ENCODE results near the gene KRTAP10-1. TPM values are rescaled to one million over a fixed set of nuclear protein-coding genes. Genes with fewer than 3 reads are reported as not detected.

KRTAP10-1 gene
- total RNA-seq, 1 donor from 2014 or later = not detected

DNA sequence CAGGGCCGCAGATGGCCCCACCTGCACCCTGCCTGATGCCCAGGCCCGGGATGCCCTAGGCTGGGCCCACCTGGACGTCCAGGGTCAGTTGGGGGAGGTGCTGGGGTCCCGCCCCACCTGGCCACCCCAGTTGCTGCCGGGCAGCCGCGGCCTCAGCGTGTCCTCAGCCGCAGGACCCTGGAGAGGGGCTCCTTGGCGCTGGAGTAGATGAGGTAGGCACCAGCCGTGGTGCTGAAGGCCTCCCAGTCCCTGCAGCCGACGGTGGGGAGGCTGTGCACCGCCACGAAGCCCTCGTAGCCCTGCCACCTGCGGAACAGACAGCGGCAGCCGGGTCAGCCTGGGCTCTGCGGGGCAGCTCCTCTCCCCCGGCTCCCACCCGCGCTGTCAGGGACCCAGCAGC is 40.4 kb downstream of the KRTAP10-1 start:
- H3K36me3 Mint-ChIP-seq (ENCODE audit: low read depth, unreplicated experiment) = no peaks in the 10 kb centered on the region
- no peaks in the 10 kb centered on the region for H3K4me1 Mint-ChIP-seq (ENCODE audit: unreplicated experiment)
- TF ChIP-seq, protein P1, sequence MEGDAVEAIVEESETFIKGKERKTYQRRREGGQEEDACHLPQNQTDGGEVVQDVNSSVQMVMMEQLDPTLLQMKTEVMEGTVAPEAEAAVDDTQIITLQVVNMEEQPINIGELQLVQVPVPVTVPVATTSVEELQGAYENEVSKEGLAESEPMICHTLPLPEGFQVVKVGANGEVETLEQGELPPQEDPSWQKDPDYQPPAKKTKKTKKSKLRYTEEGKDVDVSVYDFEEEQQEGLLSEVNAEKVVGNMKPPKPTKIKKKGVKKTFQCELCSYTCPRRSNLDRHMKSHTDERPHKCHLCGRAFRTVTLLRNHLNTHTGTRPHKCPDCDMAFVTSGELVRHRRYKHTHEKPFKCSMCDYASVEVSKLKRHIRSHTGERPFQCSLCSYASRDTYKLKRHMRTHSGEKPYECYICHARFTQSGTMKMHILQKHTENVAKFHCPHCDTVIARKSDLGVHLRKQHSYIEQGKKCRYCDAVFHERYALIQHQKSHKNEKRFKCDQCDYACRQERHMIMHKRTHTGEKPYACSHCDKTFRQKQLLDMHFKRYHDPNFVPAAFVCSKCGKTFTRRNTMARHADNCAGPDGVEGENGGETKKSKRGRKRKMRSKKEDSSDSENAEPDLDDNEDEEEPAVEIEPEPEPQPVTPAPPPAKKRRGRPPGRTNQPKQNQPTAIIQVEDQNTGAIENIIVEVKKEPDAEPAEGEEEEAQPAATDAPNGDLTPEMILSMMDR (IDR thresholded peaks at IDR 0.05; ENCODE audit: unreplicated experiment) = no peak
- H3K27ac Mint-ChIP-seq (ENCODE audit: unreplicated experiment) = no peak overlapping the region
- DNase-seq (ENCODE audit: low spot score) = no peak
- no peaks in the 10 kb centered on the region for H3K9me3 Mint-ChIP-seq (ENCODE audit: unreplicated experiment)
- no peaks in the 10 kb centered on the region for H3K27me3 Mint-ChIP-seq (ENCODE audit: unreplicated experiment)
- H3K4me3 Mint-ChIP-seq (ENCODE audit: unreplicated experiment) = no peak overlapping the region

DNA sequence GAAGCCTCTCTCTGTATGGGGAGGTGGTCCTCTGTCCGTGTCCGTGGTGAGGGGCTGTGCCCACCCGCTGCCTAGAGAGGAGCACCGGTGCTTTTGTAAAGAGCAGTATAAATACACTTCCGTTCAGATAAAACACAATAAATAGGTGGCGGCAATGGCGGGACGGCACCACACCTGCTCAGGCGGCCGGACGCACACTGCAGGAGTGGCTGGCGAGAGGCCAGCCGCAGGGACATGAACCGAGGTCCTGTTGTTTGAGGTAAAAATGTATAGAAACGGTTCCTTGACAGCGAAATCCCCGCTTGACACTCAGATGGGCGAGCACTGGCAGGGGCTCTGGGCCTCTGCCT is 40.8 kb downstream of the KRTAP10-1 start:
- H3K4me1 Mint-ChIP-seq (ENCODE audit: unreplicated experiment) = no peaks in the 10 kb centered on the region
- no peaks in the 10 kb centered on the region for H3K36me3 Mint-ChIP-seq (ENCODE audit: low read depth, unreplicated experiment)
- no peaks in the 10 kb centered on the region for H3K27me3 Mint-ChIP-seq (ENCODE audit: unreplicated experiment)
- no peak overlapping the region for H3K27ac Mint-ChIP-seq (ENCODE audit: unreplicated experiment)
- DNase-seq (ENCODE audit: low spot score) = no peak
- no peaks in the 10 kb centered on the region for H3K9me3 Mint-ChIP-seq (ENCODE audit: unreplicated experiment)
- TF ChIP-seq, protein P1 (IDR thresholded peaks at IDR 0.05; ENCODE audit: unreplicated experiment) = no peak
- H3K4me3 Mint-ChIP-seq (ENCODE audit: unreplicated experiment) = no peak overlapping the region

DNA sequence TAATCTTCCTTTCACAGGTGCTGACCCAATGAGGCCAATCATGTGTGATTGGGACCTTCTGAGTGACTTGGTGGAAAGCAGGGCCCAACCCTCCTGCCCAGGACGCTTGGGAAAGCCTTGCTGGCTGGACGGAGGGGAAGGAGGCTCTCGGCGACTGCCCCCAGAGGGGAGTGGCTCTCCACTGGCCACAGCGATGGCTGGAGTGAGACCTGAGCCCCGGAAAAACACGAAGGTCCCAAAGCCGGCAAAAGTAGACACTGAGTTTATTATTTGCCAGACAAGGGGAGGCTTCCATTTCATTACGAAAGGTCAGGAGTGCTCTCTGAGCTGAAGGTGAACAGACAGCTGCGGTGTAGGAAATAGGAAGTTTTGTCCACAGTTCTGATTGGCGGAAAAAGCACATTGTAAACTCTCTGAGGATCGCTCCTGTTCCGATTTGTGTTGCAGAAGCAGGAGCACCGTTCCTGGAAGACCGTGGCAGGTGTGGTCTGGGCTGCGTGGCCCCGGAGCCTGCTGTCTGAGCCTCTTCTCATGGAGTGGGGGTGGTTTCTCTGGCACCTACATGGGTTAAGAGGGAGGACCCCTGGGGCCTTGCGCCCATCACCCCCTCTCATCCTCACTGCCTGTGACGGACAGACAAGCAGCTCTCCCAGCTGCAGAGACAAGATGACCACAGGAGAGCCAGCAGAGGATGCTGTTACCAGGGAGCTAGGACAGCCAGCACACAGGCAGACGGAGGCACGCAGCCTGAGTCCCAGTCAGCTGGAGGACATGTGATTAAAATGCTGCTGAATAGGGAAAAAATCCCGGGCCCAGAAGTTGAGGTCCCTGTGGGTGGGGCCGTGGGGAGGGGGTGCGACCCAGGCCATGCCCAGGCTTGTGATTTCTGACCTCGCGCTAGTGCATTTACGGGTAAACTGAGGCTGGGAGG is 41.5 kb downstream of the KRTAP10-1 start:
- DNase-seq (ENCODE audit: low spot score) = no peak
- H3K27me3 Mint-ChIP-seq (ENCODE audit: unreplicated experiment) = no peaks in the 10 kb centered on the region
- H3K4me1 Mint-ChIP-seq (ENCODE audit: unreplicated experiment) = no peaks in the 10 kb centered on the region
- H3K36me3 Mint-ChIP-seq (ENCODE audit: low read depth, unreplicated experiment) = no peaks in the 10 kb centered on the region
- TF ChIP-seq, protein P1 (IDR thresholded peaks at IDR 0.05; ENCODE audit: unreplicated experiment) = no peak
- no peak overlapping the region for H3K4me3 Mint-ChIP-seq (ENCODE audit: unreplicated experiment)
- no peak overlapping the region for H3K27ac Mint-ChIP-seq (ENCODE audit: unreplicated experiment)
- H3K9me3 Mint-ChIP-seq (ENCODE audit: unreplicated experiment) = no peaks in the 10 kb centered on the region

DNA sequence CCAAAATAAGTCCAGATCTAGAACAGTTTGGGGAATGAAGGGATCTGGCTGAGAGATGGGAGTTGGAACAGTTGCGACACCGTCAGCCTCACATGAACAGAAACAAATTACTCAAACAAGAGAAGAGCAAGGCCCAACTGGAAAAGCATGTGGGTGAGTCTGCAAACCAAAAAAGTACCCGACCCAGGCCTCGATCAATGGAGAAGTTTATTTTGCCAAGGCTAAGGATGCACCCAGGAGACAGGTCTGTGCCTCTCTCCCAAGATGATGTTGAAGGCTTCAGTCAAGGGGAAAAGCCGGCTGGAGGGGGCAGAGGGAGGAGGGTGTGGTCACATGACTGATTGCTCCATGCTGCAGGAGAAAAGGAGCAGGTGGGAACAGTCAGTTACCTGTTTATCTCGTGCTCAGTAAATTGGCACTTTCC is 42.3 kb downstream of the KRTAP10-1 start:
- DNase-seq (ENCODE audit: low spot score) = no peak
- H3K4me3 Mint-ChIP-seq (ENCODE audit: unreplicated experiment) = no peak overlapping the region
- peaks cover 6% of the 10 kb centered on the region for H3K36me3 Mint-ChIP-seq (ENCODE audit: low read depth, unreplicated experiment)
- H3K9me3 Mint-ChIP-seq (ENCODE audit: unreplicated experiment) = peaks cover 6% of the 10 kb centered on the region
- no peak overlapping the region for H3K27ac Mint-ChIP-seq (ENCODE audit: unreplicated experiment)
- H3K27me3 Mint-ChIP-seq (ENCODE audit: unreplicated experiment) = no peaks in the 10 kb centered on the region
- H3K4me1 Mint-ChIP-seq (ENCODE audit: unreplicated experiment) = no peaks in the 10 kb centered on the region
- TF ChIP-seq, protein P1 (IDR thresholded peaks at IDR 0.05; ENCODE audit: unreplicated experiment) = no peak
